Lung (tissue), 12 donors: ENCODE measurements around the gene TGFBR1. TPM values are rescaled to one million over a fixed set of nuclear protein-coding genes. Genes with fewer than 3 reads are reported as not detected.
A peak's percentile ranks its signal among the peaks of the same experiment; 100 is the strongest.

ENCODE experiments used
- ATAC-seq: fragments of 200-7000 bp; cut with Tn5 transposase; one replicate; pipeline ENCODE4 v1.9.1; 2020; ENCODE audit warnings: moderate number of reproducible peaks; ENCODE audit not compliant: insufficient read depth, low FRiP score
- DNase-seq, 3 donors: peaks; one replicate each; pipeline ENCODE4 v3.0.0-alpha.2; 2013 to 2017
- H3K27ac ChIP-seq, 2 donors: one replicate each; pipeline ENCODE4 v1.5.1; 2013; ENCODE audit warnings: mild to moderate bottlenecking in 2 of 2, moderate library complexity in 2 of 2, control low read depth in 1 of 2, inconsistent platforms in 1 of 2, low read depth in 1 of 2, low read length in 1 of 2
- H3K27me3 ChIP-seq, 3 donors: one replicate each; pipeline ENCODE4 v1.5.1; 2013; ENCODE audit warnings: low read length in 2 of 3; ENCODE audit not compliant: control insufficient read depth in 3 of 3, insufficient read depth in 3 of 3
- H3K36me3 ChIP-seq, 4 donors: one replicate each; pipeline ENCODE4 v1.5.1; 2013; ENCODE audit warnings: low read length in 4 of 4, mild to moderate bottlenecking in 1 of 4, moderate library complexity in 1 of 4; ENCODE audit not compliant: control insufficient read depth in 4 of 4, insufficient read depth in 4 of 4
- H3K4me1 ChIP-seq, 5 donors: one replicate each; pipeline ENCODE4 v1.5.1; 2013; ENCODE audit warnings: low read length in 5 of 5, mild to moderate bottlenecking in 2 of 5, moderate library complexity in 1 of 5; ENCODE audit not compliant: control insufficient read depth in 5 of 5, insufficient read depth in 5 of 5
- H3K4me3 ChIP-seq: one replicate; pipeline ENCODE4 v1.5.1; 2013; ENCODE audit warnings: mild to moderate bottlenecking, control low read depth, moderate library complexity
- H3K9ac ChIP-seq, 2 donors: one replicate each; pipeline ENCODE4 v1.5.1; 2013; ENCODE audit warnings: low read length in 2 of 2, control low read depth in 1 of 2; ENCODE audit not compliant: insufficient read depth in 1 of 2
- H3K9me3 ChIP-seq, 4 donors: one replicate each; pipeline ENCODE4 v1.5.1; 2013; ENCODE audit warnings: low read length in 3 of 4, mild to moderate bottlenecking in 1 of 4, moderate library complexity in 1 of 4; ENCODE audit not compliant: control insufficient read depth in 4 of 4, insufficient read depth in 3 of 4
- CTCF ChIP-seq: IDR thresholded peaks from 2 replicates; pipeline ENCODE4 v1.5.1; 2012; ENCODE audit warnings: mild to moderate bottlenecking; ENCODE audit errors: control extremely low read depth, extremely low read depth
- WGBS, 2 donors: extraction: QIAGEN DNeasy Blood & Tissue Kit; methylation state at CpG; one replicate each; pipeline ENCODE4 v1.1.7; 2013; 5-methylcytosine and 5-hydroxymethylcytosine counted together
- polyA plus RNA-seq, 2 donors: library from polyadenylated mRNA; stranded (reverse); fragments of 200-250 nt; gene quantifications; one replicate each; pipeline ENCODE4 v1.2.1, GENCODE V29; 2013
- total RNA-seq, 2 donors: library from RNA; depleted of rRNA in 1 of 2; stranded (reverse); fragments of >200 nt in 1 of 2; gene quantifications; one replicate each; pipeline ENCODE4 v1.2.1, GENCODE V29; 2014 to 2021
- donor health status: control.
- donor health status: control.
- donor health status: Bipolar disorder and iron deficiency.
- donor health status: healthy.
- donor health status: DM: yes; HTN: yes; CAD: no.

Gene TGFBR1
- total and polyA plus RNA-seq, 4 donors = 14.2 to 73.2 (median 28.9) TPM

DNA sequence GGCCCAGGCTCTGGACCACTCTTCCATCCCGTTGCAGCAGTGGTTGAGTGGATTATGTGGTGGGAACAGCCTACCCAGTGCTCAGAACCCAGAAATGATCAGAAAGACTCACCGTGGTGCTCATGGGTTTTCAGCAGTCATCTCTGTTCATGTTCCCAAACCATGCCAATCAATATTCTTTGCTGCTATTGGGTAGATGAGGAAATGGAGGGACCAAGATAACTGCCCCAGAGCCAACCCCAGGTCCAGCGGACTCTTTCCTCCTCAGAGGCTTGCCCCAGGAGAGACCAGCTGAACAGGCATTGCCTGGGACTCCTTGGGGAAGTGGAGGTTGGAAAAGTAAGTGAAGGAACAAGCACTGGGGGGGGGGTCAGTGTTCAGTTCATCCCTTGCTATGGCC, 78.7 kb downstream of the TGFBR1 start:
- Histone ChIP-seq H3K36me3 (no peaks in the 10 kb centered on the region), H3K27me3 (peaks cover 0 to 2% (median 0%) of the 10 kb centered on the region in 3 donors), H3K27ac (peak overlapping the region in 1 of 2 donors; percentile 28), H3K4me3 (no peak overlapping the region), H3K4me1 (peaks cover 0 to 15% (median 5%) of the 10 kb centered on the region in 5 donors), H3K9me3 (no peaks in the 10 kb centered on the region), H3K9ac (no peak overlapping the region)
- 86 to 88% methylated on average over 3 of the region's 3 CpGs for WGBS, 2 donors
- ATAC-seq (no peak), DNase-seq (no peak)
- no peak for TF ChIP-seq CTCF

DNA sequence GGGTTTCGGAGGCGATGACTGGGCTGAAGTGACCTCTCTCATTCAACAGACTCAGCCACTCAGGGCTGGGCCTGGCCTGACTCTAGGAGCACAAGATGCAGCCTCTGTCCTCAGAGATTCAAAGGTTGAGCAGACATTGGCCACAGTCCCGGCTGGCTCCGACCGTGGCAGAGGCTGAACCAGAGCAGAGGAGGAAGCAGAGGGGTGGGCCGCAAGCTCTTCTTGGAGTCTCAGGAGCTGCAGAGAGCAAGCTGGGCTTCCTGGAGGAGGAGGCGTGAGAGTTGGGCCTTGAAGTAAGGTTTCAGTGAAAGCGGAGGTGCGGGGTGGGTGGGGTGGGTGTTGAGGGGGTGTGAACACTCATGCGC, 79.2 kb downstream of the TGFBR1 start:
- peaks cover 0 to 2% (median 0%) of the 10 kb centered on the region in 3 donors for H3K27me3 ChIP-seq
- no peak overlapping the region for H3K9ac ChIP-seq
- ATAC-seq (peak; percentile 2), DNase-seq (no peak)
- H3K9me3 ChIP-seq = no peaks in the 10 kb centered on the region
- peak overlapping the region in 1 of 2 donors; percentile 28 for H3K27ac ChIP-seq
- TF ChIP-seq CTCF = no peak
- no peak overlapping the region for H3K4me3 ChIP-seq
- H3K4me1 ChIP-seq = peaks cover 0 to 13% (median 5%) of the 10 kb centered on the region in 5 donors
- WGBS, 2 donors = 43 to 44% methylated on average over 10 of the region's 10 CpGs
- no peaks in the 10 kb centered on the region for H3K36me3 ChIP-seq

DNA sequence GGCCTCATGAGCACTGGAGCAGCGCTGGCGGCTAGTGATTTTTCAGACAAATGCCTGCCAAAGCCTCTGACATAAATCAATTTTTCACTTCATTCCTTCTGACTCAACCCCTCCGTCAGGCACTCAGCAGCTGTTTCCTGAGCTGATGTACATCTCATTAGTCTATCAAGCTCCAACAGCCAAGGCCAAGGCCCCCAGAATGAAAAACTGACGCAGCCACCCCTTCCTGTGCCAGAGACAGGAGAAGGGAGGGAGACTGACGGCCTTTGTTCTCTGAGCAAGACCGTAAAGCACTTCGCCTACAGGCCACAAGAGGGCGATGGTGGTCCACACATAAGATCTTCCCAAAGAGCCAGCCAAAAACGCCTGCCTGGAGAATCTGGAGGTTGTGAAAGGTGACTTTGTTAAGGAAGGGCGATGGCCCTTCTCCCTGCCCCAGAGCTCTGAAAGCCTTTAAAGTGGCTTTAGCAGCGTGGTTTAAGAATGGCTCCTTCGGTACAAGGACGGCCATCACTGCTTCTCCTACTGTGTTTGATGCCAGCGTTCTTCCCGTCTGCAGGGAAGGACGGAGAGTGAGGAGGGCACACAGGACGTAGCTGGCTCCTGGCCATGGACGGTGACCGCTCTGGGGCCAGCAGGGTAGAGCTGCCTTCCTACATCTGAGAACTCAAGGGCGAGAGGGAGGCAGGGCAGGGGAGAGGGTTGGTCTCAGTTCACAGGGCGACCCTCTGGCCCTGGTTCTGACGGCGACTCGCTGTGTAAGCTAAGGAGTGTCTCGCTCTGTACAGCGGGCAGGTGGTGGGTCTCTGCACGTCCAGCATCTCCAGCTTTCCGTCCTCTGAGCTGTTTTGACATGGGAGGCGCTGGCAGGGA, 79.8 kb downstream of the TGFBR1 start:
- H3K4me3 ChIP-seq = no peak overlapping the region

More for the DNA sequence above, 79.8 kb downstream of the TGFBR1 start:
- H3K9me3 ChIP-seq = no peaks in the 10 kb centered on the region
- H3K27me3 ChIP-seq = peaks cover 0 to 2% (median 0%) of the 10 kb centered on the region in 3 donors
- H3K4me1 ChIP-seq = peaks cover 0 to 17% (median 5%) of the 10 kb centered on the region in 5 donors
- H3K27ac ChIP-seq = peak overlapping the region in 1 of 2 donors; percentile 17
- H3K36me3 ChIP-seq = no peaks in the 10 kb centered on the region
- WGBS, 2 donors = 29 to 40% methylated on average over 29 of the region's 29 CpGs
- peak; percentile 88 for TF ChIP-seq CTCF
- peak overlapping the region in 1 of 2 donors; percentile 76 for H3K9ac ChIP-seq
- peak; percentile 95 to 98 (median 98) for DNase-seq
- peak; percentile 93 for ATAC-seq
